Heart right ventricle (tissue), 16 donors: ENCODE results near the gene DKC1. TPM values are rescaled to one million over a fixed set of nuclear protein-coding genes. Genes with fewer than 3 reads are reported as not detected.

Experiments
- ATAC-seq, 8 donors: fragments of 200-7000 bp; cut with Tn5 transposase; one replicate each; pipeline ENCODE4 v1.9.1; 2020; ENCODE audit warnings: mild to moderate bottlenecking in 8 of 8, moderate library complexity in 8 of 8, moderate number of reproducible peaks in 1 of 8
- DNase-seq, 2 donors: peaks; one replicate each; pipeline ENCODE4 v3.0.0-alpha.2; 2020
- H3K27ac ChIP-seq, 10 donors: fragments of 200-600 bp; sonication (generic) in 2 of 10; one replicate each; pipeline versions ENCODE4 v1.5.0 to v1.8.0; 2020 to 2022; ENCODE audit warnings: mild to moderate bottlenecking in 3 of 10
- H3K27me3 ChIP-seq, 7 donors: fragments of 200-600 bp; one replicate each; pipeline ENCODE4 v1.8.0; 2021 to 2022; ENCODE audit warnings: mild to moderate bottlenecking in 2 of 7
- H3K36me3 ChIP-seq, 9 donors: fragments of 200-600 bp; sonication (generic) in 1 of 9; one replicate each; pipeline versions ENCODE4 v1.5.0 to v1.8.0; 2020 to 2022; ENCODE audit warnings: mild to moderate bottlenecking in 2 of 9
- H3K4me1 ChIP-seq, 9 donors: fragments of 200-600 bp; sonication (generic) in 1 of 9; one replicate each; pipeline versions ENCODE4 v1.5.0 to v1.8.0; 2020 to 2022; ENCODE audit warnings: mild to moderate bottlenecking in 4 of 9
- H3K4me3 ChIP-seq, 10 donors: fragments of 200-600 bp; sonication (generic) in 2 of 10; one replicate each; pipeline versions ENCODE4 v1.5.0 to v1.8.0; 2020 to 2022; ENCODE audit warnings: mild to moderate bottlenecking in 7 of 10, moderate library complexity in 2 of 10
- H3K9me3 ChIP-seq, 11 donors: fragments of 200-600 bp in 10 of 11; sonication (generic) in 2 of 11; one replicate each; pipeline versions ENCODE4 v1.5.0 to v1.8.0; 2013 to 2022; ENCODE audit warnings: mild to moderate bottlenecking in 2 of 11, control low read depth in 1 of 11, moderate library complexity in 1 of 11
- CTCF ChIP-seq, 9 donors: fragments of 200-600 bp; sonication (generic) in 2 of 9; IDR thresholded peaks; one replicate each; pipeline versions ENCODE4 v1.5.0 to v1.8.0; 2021 to 2022; ENCODE audit warnings: antibody characterized with exemption in 9 of 9, mild to moderate bottlenecking in 5 of 9, moderate library complexity in 1 of 9
- WGBS, 2 donors: extraction: QIAGEN DNeasy Blood & Tissue Kit; methylation state at CpG; one replicate each; pipeline ENCODE4 v1.1.7; 2013; ENCODE audit warnings: inconsistent platforms in 1 of 2; 5-methylcytosine and 5-hydroxymethylcytosine counted together
- intact Hi-C, 10 donors: fragments of 100-400 bp; cut with DNase I; formaldehyde crosslinking; loops; one replicate each; pipeline versions ENCODE4 v1.11.1 to v1.14.2; 2022
- polyA plus RNA-seq, 2 donors: library from polyadenylated mRNA; stranded (reverse); fragments of 200-250 nt; gene quantifications; one replicate each; pipeline ENCODE4 v1.2.3, GENCODE V29; 2013
- total RNA-seq, 10 donors: library from RNA; stranded (reverse); fragmentation: NEBNext Ultra II Directional in 3 of 10; extraction: Animal tissue kit (Norgen Biotek cat#: 25700) in 3 of 10; gene quantifications; one replicate each; pipeline versions ENCODE4 v1.2.1 to v1.2.4, GENCODE V29; 2021 to 2023
- donor health status: Arrhythmogenic right ventricular cardiomyopathy.
- donor health status: ischemic (EF 13 %, LVEDD 7.1; RV severe dilation, severe dysfunction).
- donor health status: healthy with polysubstance abuse.
- donor health status: DM: no; HTN: yes; CAD: no.
- donor health status: DM: no; HTN: no; CAD: no.
- donor health status: ischemic (EF 25% LVEDD 6.9; RV normal size, moderate dysfunction).
- donor health status: ischemic (EF 25% LVEDD 5.7; RV mildly dilated, moderate dysfunction).
- donor health status: healthy.
- donor health status: DM: yes; HTN: yes; CAD: no.
- donor health status: Ischemic cardiomyopathy.
- donor health status: ischemic (EF 35%, LVEDD 5.7; RV mildly dilated, moderate dysfunction).
- donor health status: nonischemic (EF 11% LVEDD 7.7; RV severe dilation, severe dysfunction).
- donor health status: DM: yes; HTN: yes; CAD: no.
- donor health status: PGD.
- donor health status: ischemic (EF 29% LVEDD 5.4; RV normal size, mild dysfunction).
- donor health status: nonischemic (EF 23%, LVEDD 6.1; RV moderate dilation, normal function).

DKC1 gene
- total and polyA plus RNA-seq, 12 donors, result 18.8 to 31.9 (median 26.0) TPM

- WGBS, 2 donors, result 0 to 1% methylated on average over 44 to 63 of the region's 65 CpGs
- ATAC-seq, result peak; percentile 98 to 99 (median 99)
Observed at GRCh38 chrX:154804957-154805695, 42.5 kb downstream of the DKC1 start, which contains the start of gene MPP1. Gene MPP1 (minus strand): TSS chrX:154805485. CDS start chrX:154805373, 112 bp downstream.

GRCh38 chrX:154805696-154806091 is 43.0 kb downstream of the DKC1 start:
- Histone ChIP-seq H3K4me1 (peaks cover 0 to 20% (median 3%) of the 10 kb centered on the region in 9 donors), H3K36me3 (no peaks in the 10 kb centered on the region), H3K4me3 (peak overlapping the region; percentile 44 to 86 (median 74)), H3K27me3 (no peaks in the 10 kb centered on the region), H3K27ac (peak overlapping the region in 9 of 10 donors; percentile 42 to 88 (median 76)), H3K9me3 (no peaks in the 10 kb centered on the region)
- TF ChIP-seq CTCF (IDR thresholded peaks at IDR 0.05), result no peak
- DNase-seq (no peak), ATAC-seq (no peak)
- intact Hi-C loops, result loop anchor here in 1 of 10 donors (2.0 kb wide), 1 partner anchor 43 kb away; the partner anchor contains the start of gene DKC1
- WGBS, 2 donors, result 4% methylated on average over 13 of the region's 13 CpGs

More at GRCh38 chrX:154804957-154805695, 42.5 kb downstream of the DKC1 start, which contains the start of gene MPP1:
- no peaks in the 10 kb centered on the region for H3K9me3 ChIP-seq
- no peak for TF ChIP-seq CTCF (IDR thresholded peaks at IDR 0.05)
- peak; percentile 69 to 82 for DNase-seq
- peak within 1 kb of the TSS; percentile 44 to 86 (median 74) for H3K4me3 ChIP-seq
- H3K27ac ChIP-seq, result peak within 1 kb of the TSS; percentile 35 to 88 (median 76)
- H3K27me3 ChIP-seq, result no peaks in the 10 kb centered on the region
- intact Hi-C loops, result loop anchor here in 1 of 10 donors (2.0 kb wide), 1 partner anchor 42 kb away; the partner anchor contains the start of gene DKC1
- H3K36me3 ChIP-seq, result no peaks in the 10 kb centered on the region
- H3K4me1 ChIP-seq, result peaks cover 0 to 23% (median 9%) of the 10 kb centered on the region in 9 donors

- H3K27me3 ChIP-seq, result no peaks in the 10 kb centered on the region
- intact Hi-C loops, result no loop called here
Observed at GRCh38 chrX:154806837-154807501, 44.3 kb downstream of the DKC1 start.

More at GRCh38 chrX:154806837-154807501, 44.3 kb downstream of the DKC1 start:
- Histone ChIP-seq H3K4me1 (peaks cover 0 to 20% (median 0%) of the 10 kb centered on the region in 9 donors), H3K27ac (no peak overlapping the region), H3K36me3 (no peaks in the 10 kb centered on the region), H3K9me3 (no peaks in the 10 kb centered on the region), H3K4me3 (no peak overlapping the region)
- ATAC-seq (no peak), DNase-seq (no peak)
- WGBS, 2 donors, result 97 to 99% methylated on average over 5 of the region's 5 CpGs
- no peak for TF ChIP-seq CTCF (IDR thresholded peaks at IDR 0.05)
